Measurements from ENCODE around the gene PDZD7. TPM values are rescaled to one million over a fixed set of nuclear protein-coding genes. Genes with fewer than 3 reads are reported as not detected.

The PDZD7 gene
- total and polyA plus RNA-seq, 8 donors, result 0.20 to 2.4 (median 0.76) TPM; not detected in 4

DNA sequence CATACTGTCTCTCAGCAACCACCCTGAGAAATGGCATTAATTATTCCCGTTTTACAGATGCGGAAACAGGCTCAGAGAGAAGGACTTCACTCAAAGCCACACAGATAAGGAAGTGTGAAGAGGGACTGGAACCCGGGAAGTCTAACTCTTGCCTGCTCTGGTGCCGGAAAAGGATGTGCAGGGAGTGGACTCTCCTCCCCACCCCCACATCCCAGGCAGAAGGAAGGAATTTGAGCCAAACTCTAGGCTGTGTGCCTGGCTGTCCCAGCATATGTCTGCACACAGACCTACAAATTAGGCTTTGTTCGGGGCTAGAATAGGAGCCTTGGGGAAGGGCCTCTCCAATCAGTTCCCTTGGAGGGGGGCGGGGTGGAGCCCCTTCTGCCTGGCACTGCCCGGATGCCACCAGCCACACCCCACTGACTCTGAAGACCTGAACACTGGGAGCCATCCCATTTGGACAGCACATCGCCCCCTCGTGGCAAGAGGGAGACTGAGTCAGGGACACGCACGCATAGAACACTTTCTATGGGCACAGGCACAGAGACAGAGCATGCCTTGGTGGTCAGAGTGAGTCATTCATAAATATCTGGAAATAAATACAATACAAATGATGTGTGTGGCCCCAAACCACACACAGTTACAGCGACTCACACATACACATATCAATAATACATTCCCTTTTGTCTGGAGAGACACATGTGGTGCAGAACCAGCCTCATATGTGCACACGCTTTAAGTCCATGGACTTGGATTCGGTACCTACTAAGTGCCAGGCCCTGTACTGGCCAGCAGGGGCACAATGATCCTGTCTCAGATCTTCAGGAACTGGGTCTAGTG, 18.2 kb downstream of the PDZD7 start:
- peaks cover 0 to 21% (median 0%) of the 10 kb centered on the region in 3 donors for H3K27me3 ChIP-seq
- WGBS, 5 donors, result 11 to 18% (median 15%) methylated on average over 10 to 14 of the region's 14 CpGs
- TF ChIP-seq EP300 (IDR thresholded peaks at IDR 0.05) (no peak), POLR2A (IDR thresholded peaks at IDR 0.05) (no peak), POLR2AphosphoS5 (IDR thresholded peaks at IDR 0.05) (peak; percentile 55 to 68 (median 56))
- TF ChIP-seq, protein P1, sequence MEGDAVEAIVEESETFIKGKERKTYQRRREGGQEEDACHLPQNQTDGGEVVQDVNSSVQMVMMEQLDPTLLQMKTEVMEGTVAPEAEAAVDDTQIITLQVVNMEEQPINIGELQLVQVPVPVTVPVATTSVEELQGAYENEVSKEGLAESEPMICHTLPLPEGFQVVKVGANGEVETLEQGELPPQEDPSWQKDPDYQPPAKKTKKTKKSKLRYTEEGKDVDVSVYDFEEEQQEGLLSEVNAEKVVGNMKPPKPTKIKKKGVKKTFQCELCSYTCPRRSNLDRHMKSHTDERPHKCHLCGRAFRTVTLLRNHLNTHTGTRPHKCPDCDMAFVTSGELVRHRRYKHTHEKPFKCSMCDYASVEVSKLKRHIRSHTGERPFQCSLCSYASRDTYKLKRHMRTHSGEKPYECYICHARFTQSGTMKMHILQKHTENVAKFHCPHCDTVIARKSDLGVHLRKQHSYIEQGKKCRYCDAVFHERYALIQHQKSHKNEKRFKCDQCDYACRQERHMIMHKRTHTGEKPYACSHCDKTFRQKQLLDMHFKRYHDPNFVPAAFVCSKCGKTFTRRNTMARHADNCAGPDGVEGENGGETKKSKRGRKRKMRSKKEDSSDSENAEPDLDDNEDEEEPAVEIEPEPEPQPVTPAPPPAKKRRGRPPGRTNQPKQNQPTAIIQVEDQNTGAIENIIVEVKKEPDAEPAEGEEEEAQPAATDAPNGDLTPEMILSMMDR (IDR thresholded peaks at IDR 0.05), result peak in 6 of 7 experiments; percentile 25 to 95 (median 77)
- peak overlapping the region; percentile 10 to 71 (median 54) for H3K27ac ChIP-seq
- peaks cover 25 to 51% (median 42%) of the 10 kb centered on the region in 4 donors for H3K4me1 ChIP-seq
- no peaks in the 10 kb centered on the region for H3K36me3 ChIP-seq
- DNase-seq, result peak; percentile 91 to 94
- intact Hi-C loops (cut with DNase I; ENCODE audit: low total_unique reads), result no loop called here
- no peaks in the 10 kb centered on the region for H3K9me3 ChIP-seq
- H3K4me3 ChIP-seq, result no peak overlapping the region

DNA sequence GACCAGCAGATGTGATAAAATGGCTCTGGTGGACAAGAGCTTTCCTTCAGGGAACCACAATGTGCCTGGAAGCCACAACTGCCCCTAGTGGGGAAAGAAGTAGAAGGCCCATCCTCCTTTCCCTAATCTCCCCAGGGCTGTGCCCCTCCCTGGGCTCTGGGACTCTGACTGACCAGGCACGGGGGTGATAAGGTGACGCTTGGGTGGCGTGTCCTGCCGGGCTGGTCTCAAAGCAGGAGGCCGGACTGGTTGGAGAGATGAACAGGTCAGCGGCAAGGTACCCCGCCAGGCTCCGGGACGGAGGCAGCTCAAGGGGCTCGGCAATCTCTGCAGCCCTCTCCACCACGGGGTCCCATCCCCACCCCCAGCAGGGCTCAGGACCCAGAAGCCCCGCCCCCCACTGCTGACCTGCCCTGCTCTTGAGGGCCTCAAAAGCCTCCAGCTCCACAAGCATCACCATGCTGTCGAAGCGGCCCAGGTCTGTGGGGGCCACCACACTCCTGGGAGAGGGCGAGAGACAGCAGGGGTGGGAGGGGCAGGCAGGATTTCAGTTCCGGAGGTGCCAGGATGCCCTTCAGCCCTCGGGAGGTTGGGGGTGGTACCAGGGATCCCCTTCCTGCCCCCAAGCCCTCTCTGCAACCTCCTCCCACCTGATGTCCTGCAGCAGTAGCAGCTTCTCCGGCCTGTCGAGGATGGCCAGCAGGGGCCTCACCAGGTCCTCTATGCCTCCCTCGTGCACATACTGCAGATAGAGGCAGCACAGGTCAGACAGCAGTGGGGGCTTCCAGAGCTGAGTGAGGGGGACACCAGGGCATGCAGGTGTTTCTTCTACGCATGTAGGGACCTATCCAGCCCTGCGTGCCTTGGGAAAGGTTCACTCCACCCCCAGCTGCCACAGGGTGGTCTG, 19.2 kb downstream of the PDZD7 start:
- TF ChIP-seq POLR2A (IDR thresholded peaks at IDR 0.05) (no peak), POLR2AphosphoS5 (IDR thresholded peaks at IDR 0.05) (peak in 1 of 3 donors; percentile 50)
- TF ChIP-seq, protein P1 (IDR thresholded peaks at IDR 0.05), result peak in 3 of 7 experiments; percentile 27 to 37 (median 30)
- peaks cover 0 to 14% (median 0%) of the 10 kb centered on the region in 3 donors for H3K27me3 ChIP-seq
- peak; percentile 59 to 66 for DNase-seq

DNA sequence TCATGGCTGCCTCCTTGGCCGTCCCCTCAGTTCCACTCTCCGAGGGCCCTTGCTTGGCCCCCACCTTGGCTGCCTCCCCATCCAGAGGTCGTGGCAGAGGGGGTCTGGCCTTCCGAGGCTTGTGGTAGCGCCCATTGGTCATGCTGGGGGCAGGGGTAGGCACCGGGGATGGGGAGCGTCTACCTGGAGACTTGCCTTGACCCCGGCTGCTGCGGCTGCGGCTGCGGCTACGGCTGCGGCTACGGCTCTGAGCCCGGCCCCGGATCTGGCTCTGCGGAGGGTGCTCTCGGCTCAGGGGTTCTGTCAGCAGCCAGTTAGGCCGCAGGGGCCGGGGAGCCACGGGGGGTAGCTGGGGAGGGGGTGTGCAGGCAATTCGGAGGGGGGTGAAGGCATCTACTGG, 20.6 kb downstream of the PDZD7 start:
- TF ChIP-seq, protein P1 (IDR thresholded peaks at IDR 0.05), result no peak
- no peak for TF ChIP-seq POLR2AphosphoS5 (IDR thresholded peaks at IDR 0.05)
- Histone ChIP-seq H3K4me1 (peaks cover 30 to 63% (median 55%) of the 10 kb centered on the region in 4 donors), H3K36me3 (peaks cover 21 to 22% (median 22%) of the 10 kb centered on the region in 4 donors), H3K27ac (no peak overlapping the region), H3K27me3 (peaks cover 0 to under 1% (median 0%) of the 10 kb centered on the region in 3 donors), H3K4me3 (no peak overlapping the region), H3K9me3 (no peaks in the 10 kb centered on the region)
- intact Hi-C loops (cut with DNase I; ENCODE audit: low total_unique reads), result no loop called here
- DNase-seq, result no peak
- 95 to 97% (median 96%) methylated on average over 16 to 22 of the region's 22 CpGs for WGBS, 5 donors

More for the DNA sequence above, 19.2 kb downstream of the PDZD7 start:
- Histone ChIP-seq H3K27ac (peak overlapping the region; percentile 8 to 71 (median 13)), H3K4me3 (no peak overlapping the region), H3K36me3 (peaks cover 7 to 8% (median 7%) of the 10 kb centered on the region in 4 donors), H3K9me3 (no peaks in the 10 kb centered on the region), H3K4me1 (peaks cover 30 to 61% (median 51%) of the 10 kb centered on the region in 4 donors)
- intact Hi-C loops (cut with DNase I; ENCODE audit: low total_unique reads), result no loop called here
- 37 to 58% (median 40%) methylated on average over 9 to 22 of the region's 22 CpGs for WGBS, 5 donors

DNA sequence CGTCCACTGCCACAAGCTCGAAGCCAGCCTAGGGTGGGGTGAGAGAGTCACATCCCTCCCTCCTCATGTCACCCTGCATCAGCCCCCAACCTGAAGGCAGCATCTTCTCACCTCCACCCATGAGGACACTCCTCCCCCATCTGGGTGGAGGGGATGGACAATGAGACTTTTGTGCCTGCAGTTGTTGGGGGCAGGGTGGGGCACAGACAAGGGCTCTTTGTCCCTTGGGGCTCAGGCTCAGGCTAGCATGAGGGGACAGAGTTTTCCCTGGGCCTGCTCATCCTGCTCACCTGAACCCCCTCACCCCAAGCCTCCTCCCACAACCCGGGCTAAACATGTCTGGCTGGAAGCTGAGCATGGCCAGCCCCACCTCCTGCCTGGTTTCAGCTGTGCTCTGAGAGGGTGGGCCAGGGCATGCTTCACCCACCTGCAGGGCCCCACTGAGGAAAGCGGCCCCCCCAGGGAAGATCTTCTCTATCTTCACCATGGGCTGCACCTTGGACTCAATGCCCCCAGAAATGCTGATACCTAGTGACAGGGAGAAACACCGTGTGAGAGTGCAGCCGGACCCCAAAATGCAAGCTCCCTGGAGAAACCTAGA, 22.0 kb downstream of the PDZD7 start:
- H3K27ac ChIP-seq, result peak overlapping the region in 3 of 5 donors; percentile 46 to 68 (median 47)
- 66 to 93% (median 76%) methylated on average over 3 to 6 of the region's 6 CpGs for WGBS, 5 donors

More for the DNA sequence above, 22.0 kb downstream of the PDZD7 start:
- Histone ChIP-seq H3K4me3 (no peak overlapping the region), H3K9me3 (no peaks in the 10 kb centered on the region), H3K27me3 (no peaks in the 10 kb centered on the region), H3K36me3 (peaks cover 27 to 36% (median 35%) of the 10 kb centered on the region in 4 donors), H3K4me1 (peaks cover 30 to 63% (median 54%) of the 10 kb centered on the region in 4 donors)
- peak in 1 of 2 donors; percentile 44 for DNase-seq
- intact Hi-C loops (cut with DNase I; ENCODE audit: low total_unique reads), result no loop called here
- TF ChIP-seq POLR2AphosphoS5 (IDR thresholded peaks at IDR 0.05) (no peak), POLR2A (IDR thresholded peaks at IDR 0.05) (no peak), EP300 (IDR thresholded peaks at IDR 0.05) (no peak)
- TF ChIP-seq, protein P1 (IDR thresholded peaks at IDR 0.05), result no peak

All from stomach (tissue), 9 donors.